Measurements from ENCODE around the gene EP300. TPM values are rescaled to one million over a fixed set of nuclear protein-coding genes. Genes with fewer than 3 reads are reported as not detected.

The EP300 gene
- total RNA-seq, 1 donor from 2014 or later, result 21.2 TPM

DNA sequence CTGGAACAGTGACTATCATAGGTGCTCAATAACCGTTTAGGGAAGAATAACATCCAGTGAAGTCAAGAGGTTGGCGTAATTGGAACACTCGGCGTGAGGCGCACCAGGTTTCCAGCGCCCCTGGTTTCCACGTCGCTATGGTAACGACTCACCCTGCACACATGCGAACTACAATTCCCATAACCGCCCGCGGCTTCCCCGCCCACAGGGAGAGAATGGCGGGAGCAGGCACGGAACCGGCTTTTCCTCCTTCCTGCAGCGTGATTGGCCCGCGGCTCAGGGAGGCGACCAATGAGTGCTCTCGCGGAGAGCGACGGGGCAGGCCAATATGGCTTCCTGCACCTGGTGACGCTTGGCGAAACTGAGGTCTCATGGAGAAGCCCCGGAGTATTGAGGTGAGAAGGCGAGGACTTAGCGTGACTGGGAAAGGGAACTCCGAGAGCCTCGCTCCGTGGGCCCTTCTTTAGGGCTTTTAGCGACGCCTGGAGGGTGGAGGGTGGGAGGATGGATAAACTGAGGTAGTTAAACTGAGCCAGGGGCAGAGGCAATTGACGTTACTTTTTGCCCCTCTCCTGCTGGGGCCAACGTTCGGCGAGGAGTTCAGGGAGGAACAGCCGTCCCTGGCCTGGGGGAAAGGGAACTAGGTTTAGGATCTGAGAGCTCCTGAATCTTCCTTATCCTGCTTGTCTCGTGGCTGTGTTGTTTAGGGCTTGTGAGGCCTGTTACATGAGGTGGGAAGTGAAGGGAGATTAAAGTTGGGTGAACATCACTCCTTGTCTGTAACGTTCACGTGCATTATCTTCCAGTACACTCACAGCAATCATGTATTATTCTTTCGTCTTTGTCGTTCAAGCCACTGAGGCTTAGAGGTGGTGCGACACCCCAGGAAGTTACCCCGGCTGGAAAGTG lies 112.9 kb downstream of the EP300 start, which contains the start of gene L3MBTL2:
TSS of gene L3MBTL2 (plus strand) at position 321 of the 909 bp plus-strand sequence. CDS start at position 372, 51 bp downstream.
- DNase-seq (ENCODE audit: low read depth in 2 of 2), result peak; percentile 89 to 96

DNA sequence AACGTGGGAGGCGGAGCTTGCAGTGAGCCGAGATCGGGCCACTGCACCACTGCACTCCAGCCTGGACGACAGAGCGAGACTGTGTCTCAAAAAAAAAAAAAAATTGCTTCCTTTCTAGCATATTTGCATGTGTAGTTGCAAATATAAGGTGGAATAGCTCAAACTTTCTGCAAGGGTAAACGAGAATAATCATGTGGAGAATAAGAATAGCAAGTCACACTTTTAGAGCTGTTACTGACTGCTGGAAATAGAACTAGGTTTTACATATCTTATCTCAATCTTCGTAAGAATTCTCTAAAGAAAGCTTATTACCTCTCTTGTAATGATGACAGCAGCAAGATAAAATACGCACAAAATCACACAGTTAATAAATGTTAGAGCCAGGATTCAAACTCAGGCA lies 114.3 kb downstream of the EP300 start:
- DNase-seq (ENCODE audit: low read depth in 2 of 2), result no peak

DNA sequence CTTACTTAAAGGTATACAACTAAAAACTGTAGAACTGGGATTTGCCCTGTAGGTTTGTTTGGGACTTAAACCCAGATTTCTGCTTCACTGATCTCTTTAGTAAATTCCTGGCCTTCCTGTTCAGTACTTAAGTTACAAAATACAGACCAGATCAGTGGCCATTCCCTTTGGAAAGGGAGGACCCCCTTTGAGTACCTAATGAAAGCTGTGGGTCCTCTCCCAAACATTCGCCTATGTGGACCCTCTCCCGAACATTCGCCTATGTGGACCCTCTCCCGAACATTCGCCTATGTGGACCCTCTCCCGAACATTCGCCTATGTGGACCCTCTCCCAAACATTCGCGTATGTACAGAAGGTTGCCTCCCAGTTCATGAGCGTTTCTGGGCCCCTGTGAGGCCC lies 123.0 kb downstream of the EP300 start:
- no peak for DNase-seq (ENCODE audit: low read depth in 2 of 2)

DNA sequence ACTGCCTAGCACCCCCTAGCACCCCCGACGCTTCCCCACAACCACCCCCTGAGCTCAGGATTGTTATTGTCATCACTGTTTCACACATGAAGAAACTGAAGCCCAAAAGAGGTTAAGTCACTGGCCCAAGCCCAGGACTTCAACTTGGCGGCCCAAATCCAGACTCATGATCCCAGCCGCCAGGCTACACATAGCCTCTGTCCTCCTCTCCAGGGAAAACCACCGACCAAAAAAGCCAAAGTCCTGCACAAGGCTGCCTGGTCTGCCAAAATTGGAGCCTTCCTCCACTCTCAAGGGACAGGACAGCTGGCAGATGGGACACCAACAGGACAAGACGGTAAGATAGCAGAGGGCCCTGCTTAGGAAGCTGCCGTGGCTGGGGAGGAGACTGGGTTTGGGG lies 123.5 kb downstream of the EP300 start:
- DNase-seq (ENCODE audit: low read depth in 2 of 2), result no peak

DNA sequence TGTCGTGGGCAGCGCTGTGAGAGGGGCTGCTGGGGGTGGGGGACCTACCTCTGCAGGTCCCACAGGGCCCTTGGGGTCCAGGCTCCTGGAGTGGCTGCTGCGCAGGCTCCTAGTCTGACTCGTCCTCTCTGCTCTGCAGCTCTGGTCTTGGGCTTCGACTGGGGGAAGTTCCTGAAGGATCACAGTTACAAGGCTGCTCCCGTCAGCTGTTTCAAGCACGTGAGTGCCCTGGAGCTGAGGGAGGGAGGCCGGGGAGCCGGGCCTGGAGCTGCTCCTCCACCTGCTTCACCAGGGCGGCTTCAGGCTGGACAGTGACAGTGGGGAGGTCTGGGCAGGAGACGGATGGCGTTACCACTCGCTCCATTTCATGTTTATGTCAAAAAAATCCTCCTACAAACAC lies 124.6 kb downstream of the EP300 start:
- DNase-seq (ENCODE audit: low read depth in 2 of 2), result no peak

DNA sequence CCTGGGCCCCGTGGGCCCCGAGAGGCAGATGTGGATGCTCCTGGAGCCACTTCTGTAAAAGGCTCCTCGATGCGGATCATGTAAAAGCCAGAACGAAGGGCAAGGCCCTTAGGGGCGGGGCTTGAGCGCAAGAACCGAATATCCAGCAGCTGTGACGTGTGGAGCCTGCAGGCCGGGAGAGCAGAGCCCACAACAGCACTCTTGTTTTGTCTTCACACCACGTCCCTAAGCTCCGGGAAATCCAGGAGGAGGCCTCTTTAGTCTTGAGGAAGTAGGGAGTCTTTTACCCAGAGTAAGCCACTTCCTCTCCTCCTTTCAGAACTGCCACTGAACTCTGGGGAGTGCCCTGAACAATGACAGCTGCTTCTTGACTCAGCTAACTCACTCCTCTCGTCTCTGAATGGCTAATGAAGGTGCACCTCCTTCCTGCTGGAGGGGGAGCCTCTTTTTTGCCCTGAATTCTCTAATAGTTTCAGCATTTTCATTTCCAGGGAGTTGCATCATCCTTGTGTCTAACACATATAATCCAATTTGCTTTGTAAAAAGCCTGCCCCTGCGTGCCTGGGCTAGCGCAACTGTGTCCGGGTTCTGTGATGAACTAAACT lies 125.3 kb downstream of the EP300 start:
- DNase-seq (ENCODE audit: low read depth in 2 of 2), result peak in 1 of 2 donors; percentile 58

DNA sequence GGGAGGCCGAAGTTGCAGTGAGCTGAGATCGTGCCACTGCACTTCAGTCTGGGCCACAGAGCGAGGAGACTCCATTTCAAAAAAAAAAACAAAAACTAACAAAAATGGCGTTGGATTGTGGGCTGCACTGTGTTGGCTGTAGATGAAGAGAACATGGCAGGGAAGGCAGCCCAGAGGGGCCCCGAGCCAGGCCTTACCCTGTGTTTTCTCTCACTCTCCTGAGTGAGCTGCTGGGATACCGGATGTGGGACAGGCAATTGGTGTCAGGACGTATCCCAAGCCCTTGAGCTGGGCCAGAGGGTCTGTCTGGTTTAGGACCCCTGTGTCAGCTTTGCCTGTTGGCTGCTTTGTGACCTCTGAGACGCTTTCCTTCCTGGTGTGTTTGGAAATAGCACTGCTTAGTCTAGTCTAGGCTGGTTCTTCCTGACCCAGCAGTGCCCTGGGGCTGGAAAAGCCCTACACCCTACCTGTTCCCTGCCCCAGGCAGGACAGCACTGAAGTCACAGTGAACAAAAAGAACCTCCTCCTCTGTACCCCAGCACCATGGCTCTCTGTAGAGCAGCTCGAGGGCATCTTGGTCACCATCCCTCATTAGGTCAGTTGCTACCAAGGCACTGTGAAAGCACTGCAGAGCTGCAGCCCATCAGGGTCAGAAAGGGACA lies 130.6 kb downstream of the EP300 start:
- DNase-seq (ENCODE audit: low read depth in 2 of 2), result no peak

DNA sequence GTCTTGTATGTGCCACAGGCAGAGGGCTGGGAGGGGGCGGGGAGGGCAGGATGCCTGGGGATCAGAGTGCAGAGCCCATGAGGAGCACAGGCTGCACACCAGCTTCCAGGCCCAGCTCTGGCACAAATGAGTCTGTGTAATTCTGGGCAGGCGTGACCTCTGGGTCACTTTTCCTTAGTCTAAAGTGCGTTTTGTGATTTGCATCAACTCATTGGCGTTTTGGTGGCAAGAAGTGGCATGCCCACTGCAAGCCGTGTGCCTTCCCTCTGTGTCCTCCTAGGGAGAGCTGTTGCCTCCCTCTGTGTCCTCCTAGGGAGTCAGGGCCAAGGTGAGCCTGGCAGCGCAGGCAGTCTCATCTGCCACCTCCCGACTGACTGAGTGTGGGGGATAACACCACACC lies 131.1 kb downstream of the EP300 start:
- DNase-seq (ENCODE audit: low read depth in 2 of 2), result no peak

DNA sequence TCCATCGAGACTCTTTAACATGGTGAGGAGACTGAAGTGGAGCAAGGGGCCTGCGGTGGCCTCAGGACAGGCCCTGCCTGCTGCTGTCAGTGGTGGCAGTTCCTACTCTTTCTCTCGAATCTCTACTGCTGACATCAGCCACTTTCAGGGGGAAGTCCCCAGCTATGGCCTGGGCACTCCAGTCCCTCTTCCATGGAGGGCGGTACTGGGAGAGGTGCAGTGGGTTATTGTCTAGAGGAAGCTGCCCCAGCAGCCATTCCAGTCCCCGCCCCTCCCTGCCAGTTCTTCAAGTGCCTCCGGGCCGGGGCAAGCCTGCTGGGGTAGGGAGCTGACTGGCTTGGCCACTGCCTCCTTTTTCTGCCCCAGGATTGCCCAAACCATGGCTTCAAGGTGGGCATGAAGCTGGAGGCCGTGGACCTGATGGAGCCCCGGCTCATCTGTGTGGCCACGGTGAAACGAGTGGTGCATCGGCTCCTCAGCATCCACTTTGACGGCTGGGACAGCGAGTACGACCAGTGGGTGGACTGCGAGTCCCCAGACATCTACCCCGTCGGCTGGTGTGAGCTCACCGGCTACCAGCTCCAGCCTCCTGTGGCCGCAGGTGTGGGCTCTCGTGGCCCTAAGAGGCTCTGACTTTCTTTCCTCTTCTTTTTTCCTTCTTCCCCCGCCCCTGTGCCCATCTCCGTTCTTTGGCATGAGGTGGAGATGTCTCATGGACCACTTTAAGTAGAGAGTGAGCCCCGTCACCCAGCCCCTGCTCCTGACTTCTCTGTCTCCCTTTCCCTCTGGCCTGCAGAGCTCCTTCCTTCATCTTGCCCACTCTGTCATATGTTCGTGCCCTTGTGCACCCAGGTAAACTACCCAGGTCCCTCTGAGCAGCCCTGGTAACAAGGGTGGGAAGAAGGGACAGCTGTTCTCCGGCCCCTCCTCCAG lies 134.6 kb downstream of the EP300 start:
- no peak for DNase-seq (ENCODE audit: low read depth in 2 of 2)

DNA sequence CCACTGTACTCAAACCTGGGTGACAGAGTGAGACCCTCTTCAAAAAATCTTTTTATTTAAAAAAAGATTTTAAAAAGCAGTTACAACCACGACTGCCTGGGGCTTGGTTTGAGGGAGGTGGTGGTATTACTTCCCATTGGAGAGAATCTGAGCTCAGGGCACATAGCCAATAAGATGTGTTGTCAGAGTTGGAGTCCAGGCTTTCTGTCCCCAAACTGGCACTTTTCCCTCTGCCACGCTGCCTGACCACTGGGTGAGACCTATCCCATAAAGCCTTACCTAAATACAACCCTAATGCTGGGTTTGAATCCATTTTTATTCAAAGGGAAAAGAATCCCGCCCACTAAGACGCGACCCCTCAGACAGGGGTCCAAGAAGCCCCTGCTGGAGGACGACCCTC lies 136.8 kb downstream of the EP300 start:
- no peak for DNase-seq (ENCODE audit: low read depth in 2 of 2)

Other genes with a start within 250 kb of the EP300 start
- 167 and 190 TPM in 2 replicates for gene ST13, start 236.0 kb upstream of the EP300 start, total RNA-seq
- 5.4 and 7.0 TPM in 2 replicates for gene XPNPEP3, start 235.4 kb upstream of the EP300 start, total RNA-seq
- not detected in 2 replicates for gene DNAJB7, start 230.5 kb upstream of the EP300 start, total RNA-seq
- 74.8 and 93.5 TPM in 2 replicates for gene RBX1, start 141.2 kb upstream of the EP300 start, total RNA-seq
- 19.6 and 24.3 TPM in 2 replicates for gene L3MBTL2, start 112.7 kb downstream of the EP300 start, total RNA-seq
- gene CHADL, start 148.3 kb downstream of the EP300 start, total RNA-seq, result 0.64 and 1.3 TPM in 2 replicates
- 65.1 and 72.2 TPM in 2 replicates for gene RANGAP1, start 193.6 kb downstream of the EP300 start, total RNA-seq
- gene ZC3H7B, start 208.9 kb downstream of the EP300 start, total RNA-seq, result 37.5 and 57.9 TPM in 2 replicates

Data from dermis microvascular lymphatic vessel endothelial cell (primary cell).